ENCODE measurements around the gene MAGI1.

DNA sequence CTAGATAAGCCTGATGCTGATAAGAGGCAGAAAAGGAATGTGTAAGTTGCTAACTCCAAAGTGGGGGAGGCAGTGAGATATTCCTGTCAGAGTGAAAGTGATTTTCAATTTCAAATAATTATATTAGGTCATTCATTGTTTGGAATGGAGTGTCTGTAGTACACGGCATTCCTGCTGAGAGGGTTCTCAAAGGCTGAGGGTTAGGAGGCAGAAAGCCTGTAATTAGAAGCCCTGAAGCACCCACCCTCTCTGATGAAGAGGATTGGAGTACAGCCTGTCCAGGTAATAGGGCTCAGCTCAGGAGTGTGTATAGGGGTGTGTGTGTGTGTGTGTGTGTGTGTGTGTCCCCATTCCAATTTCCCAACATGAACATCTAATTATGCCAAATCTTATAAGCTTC is 486.8 kb downstream of the MAGI1 start:
- TF ChIP-seq, protein P1, sequence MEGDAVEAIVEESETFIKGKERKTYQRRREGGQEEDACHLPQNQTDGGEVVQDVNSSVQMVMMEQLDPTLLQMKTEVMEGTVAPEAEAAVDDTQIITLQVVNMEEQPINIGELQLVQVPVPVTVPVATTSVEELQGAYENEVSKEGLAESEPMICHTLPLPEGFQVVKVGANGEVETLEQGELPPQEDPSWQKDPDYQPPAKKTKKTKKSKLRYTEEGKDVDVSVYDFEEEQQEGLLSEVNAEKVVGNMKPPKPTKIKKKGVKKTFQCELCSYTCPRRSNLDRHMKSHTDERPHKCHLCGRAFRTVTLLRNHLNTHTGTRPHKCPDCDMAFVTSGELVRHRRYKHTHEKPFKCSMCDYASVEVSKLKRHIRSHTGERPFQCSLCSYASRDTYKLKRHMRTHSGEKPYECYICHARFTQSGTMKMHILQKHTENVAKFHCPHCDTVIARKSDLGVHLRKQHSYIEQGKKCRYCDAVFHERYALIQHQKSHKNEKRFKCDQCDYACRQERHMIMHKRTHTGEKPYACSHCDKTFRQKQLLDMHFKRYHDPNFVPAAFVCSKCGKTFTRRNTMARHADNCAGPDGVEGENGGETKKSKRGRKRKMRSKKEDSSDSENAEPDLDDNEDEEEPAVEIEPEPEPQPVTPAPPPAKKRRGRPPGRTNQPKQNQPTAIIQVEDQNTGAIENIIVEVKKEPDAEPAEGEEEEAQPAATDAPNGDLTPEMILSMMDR (IDR thresholded peaks at IDR 0.05): no peak
- TF ChIP-seq EZH2 (IDR thresholded peaks at IDR 0.05; ENCODE audit: borderline replicate concordance, insufficient read depth, low read depth, low read length, poor library complexity, severe bottlenecking): no peak
